ENCODE data around the gene RAB34. TPM values are rescaled to one million over a fixed set of nuclear protein-coding genes. Genes with fewer than 3 reads are reported as not detected.
A peak's percentile ranks its signal among the peaks of the same experiment; 100 is the strongest.
"Not testable (repeated sequence)": the region's sequence is repeated elsewhere in the genome, so short reads cannot be mapped to it uniquely, and the experiment has no call there.

Gene RAB34
- total and polyA plus RNA-seq, 10 donors, result 31.4 to 111 (median 53.0) TPM

DNA sequence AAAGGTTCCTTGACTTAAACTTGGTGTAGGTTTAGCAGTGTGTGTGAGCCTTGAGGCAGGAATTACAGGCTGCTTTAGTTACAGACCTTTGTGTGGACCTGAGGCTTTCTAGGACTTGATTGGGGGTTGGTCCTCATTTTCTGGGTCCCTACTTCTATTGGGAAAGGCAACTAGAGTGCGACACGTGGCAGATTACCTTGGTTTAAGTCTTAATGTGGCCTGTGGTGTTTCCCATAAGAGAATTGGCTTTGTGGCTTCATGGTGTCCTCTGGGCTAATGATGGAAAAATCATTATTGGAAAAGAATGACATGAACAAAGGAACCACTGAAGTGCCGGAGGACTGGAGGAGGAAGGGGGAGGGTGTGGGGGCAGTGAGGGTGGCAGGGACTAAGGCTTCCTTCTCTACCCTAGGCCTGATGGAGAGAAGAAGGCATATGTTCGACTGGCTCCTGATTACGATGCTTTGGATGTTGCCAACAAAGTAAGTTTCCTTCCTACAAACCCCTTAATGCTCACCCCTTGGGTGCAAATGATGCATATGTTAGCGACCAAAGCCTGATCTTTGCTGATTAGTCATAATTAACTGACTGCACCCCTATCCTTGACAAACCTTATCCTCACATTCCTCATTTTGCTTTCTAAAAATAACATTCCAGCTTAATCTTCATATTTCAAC, 5.6 kb upstream of the RAB34 start:
- 70 to 85% (median 76%) methylated on average over 6 of the region's 6 CpGs for WGBS, 5 donors
- no peak for TF ChIP-seq POLR2AphosphoS5 (IDR thresholded peaks at IDR 0.05)
- TF ChIP-seq, protein P1, sequence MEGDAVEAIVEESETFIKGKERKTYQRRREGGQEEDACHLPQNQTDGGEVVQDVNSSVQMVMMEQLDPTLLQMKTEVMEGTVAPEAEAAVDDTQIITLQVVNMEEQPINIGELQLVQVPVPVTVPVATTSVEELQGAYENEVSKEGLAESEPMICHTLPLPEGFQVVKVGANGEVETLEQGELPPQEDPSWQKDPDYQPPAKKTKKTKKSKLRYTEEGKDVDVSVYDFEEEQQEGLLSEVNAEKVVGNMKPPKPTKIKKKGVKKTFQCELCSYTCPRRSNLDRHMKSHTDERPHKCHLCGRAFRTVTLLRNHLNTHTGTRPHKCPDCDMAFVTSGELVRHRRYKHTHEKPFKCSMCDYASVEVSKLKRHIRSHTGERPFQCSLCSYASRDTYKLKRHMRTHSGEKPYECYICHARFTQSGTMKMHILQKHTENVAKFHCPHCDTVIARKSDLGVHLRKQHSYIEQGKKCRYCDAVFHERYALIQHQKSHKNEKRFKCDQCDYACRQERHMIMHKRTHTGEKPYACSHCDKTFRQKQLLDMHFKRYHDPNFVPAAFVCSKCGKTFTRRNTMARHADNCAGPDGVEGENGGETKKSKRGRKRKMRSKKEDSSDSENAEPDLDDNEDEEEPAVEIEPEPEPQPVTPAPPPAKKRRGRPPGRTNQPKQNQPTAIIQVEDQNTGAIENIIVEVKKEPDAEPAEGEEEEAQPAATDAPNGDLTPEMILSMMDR (IDR thresholded peaks at IDR 0.05 in 8 of 11, conservative IDR thresholded peaks at IDR 0.05 in 3 of 11), result no peak
- no peak for TF ChIP-seq POLR2A (IDR thresholded peaks at IDR 0.05)
- Histone ChIP-seq H3K4me3 (no peak overlapping the region), H3K36me3 (peaks cover 0 to 46% (median 37%) of the 10 kb centered on the region in 6 donors), H3K4me1 (peaks cover 49 to 94% (median 86%) of the 10 kb centered on the region in 6 donors), H3K27ac (no peak overlapping the region), H3K27me3 (replicated peaks in 1 of 7) (no peaks in the 10 kb centered on the region), H3K9me3 (no peaks in the 10 kb centered on the region)
- DNase-seq, result no peak
- intact Hi-C loops (cut with DNase I; ENCODE audit: low total_unique reads), result no loop called here

DNA sequence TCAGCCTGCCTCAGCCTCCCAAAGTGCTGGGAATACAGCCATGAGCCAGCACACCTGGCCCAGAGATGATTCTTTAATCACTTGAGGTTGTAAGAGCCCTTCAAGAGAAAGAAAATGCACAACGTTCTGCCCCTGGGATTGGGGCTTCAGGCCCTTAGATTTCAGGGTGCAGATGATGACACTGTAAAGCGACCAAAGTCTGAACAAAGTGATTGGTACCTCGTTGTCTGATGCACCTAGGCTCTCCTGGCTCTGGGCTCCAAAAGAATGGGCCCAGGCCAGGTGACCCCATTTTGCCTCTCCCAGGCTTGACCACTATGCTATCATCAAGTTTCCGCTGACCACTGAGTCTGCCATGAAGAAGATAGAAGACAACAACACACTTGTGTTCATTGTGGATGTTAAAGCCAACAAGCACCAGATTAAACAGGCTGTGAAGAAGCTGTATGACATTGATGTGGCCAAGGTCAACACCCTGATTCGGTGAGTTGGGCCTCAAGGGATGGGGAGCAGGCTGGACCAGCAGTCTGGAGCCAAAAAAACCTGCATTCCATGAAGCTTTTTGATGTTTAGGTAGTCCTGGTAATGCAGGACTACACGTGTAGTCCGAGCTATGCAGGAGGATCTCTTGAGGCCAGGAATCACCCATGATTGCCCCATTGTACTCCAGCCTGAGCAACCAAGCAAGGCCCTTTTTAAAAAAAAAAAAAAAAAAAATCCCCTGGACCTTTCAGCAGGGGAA, 4.9 kb upstream of the RAB34 start:
- peak overlapping the region in 3 of 8 donors; percentile 56 to 92 (median 90) for H3K27ac ChIP-seq
- H3K27me3 ChIP-seq (replicated peaks in 1 of 7), result peaks cover 0 to 5% (median 1%) of the 10 kb centered on the region in 7 donors
- TF ChIP-seq, protein P1 (IDR thresholded peaks at IDR 0.05 in 8 of 11, conservative IDR thresholded peaks at IDR 0.05 in 3 of 11), result no peak
- TF ChIP-seq POLR2AphosphoS5 (IDR thresholded peaks at IDR 0.05) (no peak), POLR2A (IDR thresholded peaks at IDR 0.05) (no peak)
- peaks cover 0 to 46% (median 37%) of the 10 kb centered on the region in 6 donors for H3K36me3 ChIP-seq
- DNase-seq, result no peak
- H3K4me1 ChIP-seq, result peaks cover 52 to 94% (median 87%) of the 10 kb centered on the region in 6 donors
- WGBS, 5 donors, result 72 to 79% (median 76%) methylated on average over 7 of the region's 7 CpGs
- no peaks in the 10 kb centered on the region for H3K9me3 ChIP-seq
- H3K4me3 ChIP-seq, result peak overlapping the region in 3 of 8 donors; percentile 15 to 99 (median 79)
- intact Hi-C loops (cut with DNase I; ENCODE audit: low total_unique reads), result no loop called here

DNA sequence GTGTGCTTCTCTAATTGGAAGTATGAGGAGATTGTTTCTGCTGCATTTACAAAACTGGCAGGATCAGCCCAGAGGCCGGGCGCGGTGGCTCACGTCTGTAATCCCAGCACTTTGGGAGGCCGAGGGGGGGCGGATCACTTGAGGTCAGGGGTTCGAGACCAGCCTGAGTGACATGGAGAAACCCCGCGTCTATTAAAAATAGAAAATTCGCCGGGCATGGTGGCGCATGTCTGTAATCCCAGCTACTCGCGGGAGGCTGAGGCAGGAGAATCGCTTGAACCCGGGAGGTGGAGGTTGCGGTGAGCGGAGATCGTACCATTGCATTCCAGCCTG, 3.3 kb upstream of the RAB34 start:
- Histone ChIP-seq H3K4me1 (peaks cover 50 to 95% (median 86%) of the 10 kb centered on the region in 6 donors), H3K27me3 (replicated peaks in 1 of 7) (peaks cover 0 to 18% (median 11%) of the 10 kb centered on the region in 7 donors), H3K27ac (peak overlapping the region in 5 of 8 donors; percentile 86 to 92 (median 90)), H3K4me3 (peak overlapping the region; percentile 72 to 99 (median 91)), H3K36me3 (peaks cover 0 to 46% (median 37%) of the 10 kb centered on the region in 6 donors)
- intact Hi-C loops (cut with DNase I; ENCODE audit: low total_unique reads); H3K9me3 ChIP-seq; DNase-seq: not testable (repeated sequence)
- 32 to 44% (median 34%) methylated on average over 19 of the region's 19 CpGs for WGBS, 5 donors

DNA sequence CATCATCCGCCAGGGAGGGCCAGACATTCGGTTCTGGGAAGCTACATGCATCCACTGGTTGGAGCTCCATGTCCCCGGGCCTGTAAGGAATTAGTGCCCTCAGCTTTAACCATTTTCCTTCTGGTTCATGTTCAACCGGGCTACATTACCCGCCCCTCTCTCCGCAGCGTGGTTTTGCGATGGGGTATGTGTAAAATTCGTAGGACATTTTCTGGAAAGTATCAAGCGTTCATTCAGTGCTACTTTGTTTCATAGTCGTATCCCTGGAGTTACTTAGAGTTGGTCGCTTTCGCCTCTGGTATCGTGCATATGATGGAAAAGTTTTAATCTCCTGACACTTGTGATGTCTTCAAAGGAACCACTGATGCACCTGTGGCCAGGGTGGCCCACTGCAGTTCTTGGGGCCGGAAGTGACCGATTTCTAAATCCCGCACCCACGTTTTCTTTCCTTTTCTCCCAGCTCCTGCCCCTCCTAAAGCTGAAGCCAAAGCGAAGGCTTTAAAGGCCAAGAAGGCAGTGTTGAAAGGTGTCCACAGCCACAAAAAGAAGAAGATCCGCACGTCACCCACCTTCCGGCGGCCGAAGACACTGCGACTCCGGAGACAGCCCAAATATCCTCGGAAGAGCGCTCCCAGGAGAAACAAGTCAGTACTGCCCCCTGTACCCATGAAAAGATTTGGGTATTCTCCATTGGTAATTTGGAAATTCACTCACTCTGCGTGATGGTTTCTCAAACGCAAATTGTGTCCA, 2.8 kb upstream of the RAB34 start:
- Histone ChIP-seq H3K4me3 (peak overlapping the region; percentile 72 to 99 (median 91)), H3K36me3 (peaks cover 0 to 46% (median 37%) of the 10 kb centered on the region in 6 donors), H3K9me3 (no peaks in the 10 kb centered on the region), H3K27ac (peak overlapping the region; percentile 62 to 92 (median 89)), H3K4me1 (peaks cover 45 to 92% (median 82%) of the 10 kb centered on the region in 6 donors), H3K27me3 (replicated peaks in 1 of 7) (peaks cover 0 to 18% (median 11%) of the 10 kb centered on the region in 7 donors)
- intact Hi-C loops (cut with DNase I; ENCODE audit: low total_unique reads), result no loop called here
- TF ChIP-seq POLR2AphosphoS5 (IDR thresholded peaks at IDR 0.05), result no peak
- TF ChIP-seq, protein P1 (IDR thresholded peaks at IDR 0.05 in 8 of 11, conservative IDR thresholded peaks at IDR 0.05 in 3 of 11), result peak in 1 of 11 experiments; percentile 18
- DNase-seq, result no peak
- 1 to 3% (median 2%) methylated on average over 25 to 30 of the region's 30 CpGs for WGBS, 5 donors
